ENCODE measurements around the gene KRT27.

DNA sequence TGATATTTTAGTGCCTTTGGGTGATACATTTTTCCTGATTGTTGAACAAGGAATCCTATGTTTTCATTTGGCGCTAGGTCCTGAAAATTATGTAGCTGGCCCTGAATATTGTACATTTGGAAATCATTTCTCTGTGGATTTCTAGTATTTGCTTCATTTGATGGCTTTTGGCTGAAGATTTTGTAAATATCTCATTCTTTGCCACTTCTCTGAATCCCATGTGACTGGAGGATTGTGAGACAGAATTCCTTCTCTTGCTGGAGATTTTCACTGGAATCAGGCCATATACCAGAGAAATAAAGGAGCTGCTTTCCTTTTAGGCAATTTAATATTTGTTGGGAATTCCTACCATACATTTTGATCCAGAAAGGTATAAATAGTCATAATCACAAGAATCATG, 8.8 kb upstream of the KRT27 start:
- TF ChIP-seq, protein P1, sequence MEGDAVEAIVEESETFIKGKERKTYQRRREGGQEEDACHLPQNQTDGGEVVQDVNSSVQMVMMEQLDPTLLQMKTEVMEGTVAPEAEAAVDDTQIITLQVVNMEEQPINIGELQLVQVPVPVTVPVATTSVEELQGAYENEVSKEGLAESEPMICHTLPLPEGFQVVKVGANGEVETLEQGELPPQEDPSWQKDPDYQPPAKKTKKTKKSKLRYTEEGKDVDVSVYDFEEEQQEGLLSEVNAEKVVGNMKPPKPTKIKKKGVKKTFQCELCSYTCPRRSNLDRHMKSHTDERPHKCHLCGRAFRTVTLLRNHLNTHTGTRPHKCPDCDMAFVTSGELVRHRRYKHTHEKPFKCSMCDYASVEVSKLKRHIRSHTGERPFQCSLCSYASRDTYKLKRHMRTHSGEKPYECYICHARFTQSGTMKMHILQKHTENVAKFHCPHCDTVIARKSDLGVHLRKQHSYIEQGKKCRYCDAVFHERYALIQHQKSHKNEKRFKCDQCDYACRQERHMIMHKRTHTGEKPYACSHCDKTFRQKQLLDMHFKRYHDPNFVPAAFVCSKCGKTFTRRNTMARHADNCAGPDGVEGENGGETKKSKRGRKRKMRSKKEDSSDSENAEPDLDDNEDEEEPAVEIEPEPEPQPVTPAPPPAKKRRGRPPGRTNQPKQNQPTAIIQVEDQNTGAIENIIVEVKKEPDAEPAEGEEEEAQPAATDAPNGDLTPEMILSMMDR (conservative IDR thresholded peaks at IDR 0.05 in 1 of 2, IDR thresholded peaks at IDR 0.05 in 1 of 2; ENCODE audit: extremely low read depth in 1 of 2, insufficient read depth in 1 of 2, low read depth in 1 of 2, low read length in 2 of 2), result no peak
- no peak for TF ChIP-seq EZH2 (IDR thresholded peaks at IDR 0.05; ENCODE audit: borderline replicate concordance, low read length)
